Mucosa of rectum (tissue), 2 donors: ENCODE data around the gene AK2.
A peak's percentile ranks its signal among the peaks of the same experiment; 100 is the strongest.
"Not testable (repeated sequence)": the region's sequence is repeated elsewhere in the genome, so short reads cannot be mapped to it uniquely, and the experiment has no call there.

Experiments
- H3K27ac ChIP-seq, 2 donors: one replicate each; pipeline ENCODE4 v1.7.0; 2013; ENCODE audit warnings: inconsistent platforms in 2 of 2, low read depth in 2 of 2, low read length in 2 of 2
- H3K27me3 ChIP-seq, 2 donors: one replicate each; pipeline ENCODE4 v1.7.0; 2013; ENCODE audit warnings: low read length in 2 of 2; ENCODE audit not compliant: control insufficient read depth in 2 of 2, insufficient read depth in 2 of 2
- H3K36me3 ChIP-seq, 2 donors: one replicate each; pipeline ENCODE4 v1.7.0; 2013; ENCODE audit warnings: low read length in 2 of 2; ENCODE audit not compliant: control insufficient read depth in 2 of 2, insufficient read depth in 2 of 2
- H3K4me1 ChIP-seq, 2 donors: one replicate each; pipeline ENCODE4 v1.7.0; 2013; ENCODE audit warnings: low read length in 2 of 2, mild to moderate bottlenecking in 1 of 2; ENCODE audit not compliant: control insufficient read depth in 2 of 2, insufficient read depth in 2 of 2
- H3K4me3 ChIP-seq, 2 donors: one replicate each; pipeline ENCODE4 v1.7.0; 2013; ENCODE audit warnings: low read length in 2 of 2
- H3K9ac ChIP-seq, 2 donors: one replicate each; pipeline ENCODE4 v1.7.0; 2013; ENCODE audit warnings: low read length in 2 of 2, low read depth in 1 of 2, mild to moderate bottlenecking in 1 of 2
- H3K9me3 ChIP-seq, 2 donors: one replicate each; pipeline ENCODE4 v1.7.0; 2013; ENCODE audit warnings: low read length in 2 of 2; ENCODE audit not compliant: control insufficient read depth in 2 of 2
- donor health status: healthy.
- donor health status: Normal muscosa, but diverticular disease.

AK2 gene

GRCh38 chr1:33025761-33026160 lies 10.9 kb downstream of the AK2 start:
- H3K36me3 ChIP-seq, result peaks cover 17 to 34% of the 10 kb centered on the region in 2 donors
- no peaks in the 10 kb centered on the region for H3K9me3 ChIP-seq
- H3K4me3 ChIP-seq, result no peak overlapping the region
- H3K9ac ChIP-seq, result no peak overlapping the region
- H3K27ac ChIP-seq, result no peak overlapping the region
- H3K4me1 ChIP-seq, result peaks cover 29 to 32% of the 10 kb centered on the region in 2 donors
- no peaks in the 10 kb centered on the region for H3K27me3 ChIP-seq

GRCh38 chr1:33025180-33025569 lies 11.5 kb downstream of the AK2 start:
- no peaks in the 10 kb centered on the region for H3K9me3 ChIP-seq
- no peak overlapping the region for H3K9ac ChIP-seq
- H3K36me3 ChIP-seq, result peaks cover 18 to 37% of the 10 kb centered on the region in 2 donors
- H3K4me1 ChIP-seq, result peaks cover 29 to 32% of the 10 kb centered on the region in 2 donors
- H3K4me3 ChIP-seq, result no peak overlapping the region
- H3K27ac ChIP-seq, result peak overlapping the region; percentile 24 to 28
- no peaks in the 10 kb centered on the region for H3K27me3 ChIP-seq

- Histone ChIP-seq H3K27ac (peak overlapping the region; percentile 24 to 52), H3K36me3 (peaks cover 24 to 39% of the 10 kb centered on the region in 2 donors), H3K4me1 (peaks cover 29 to 32% of the 10 kb centered on the region in 2 donors)
- H3K9me3 ChIP-seq, H3K4me3 ChIP-seq, H3K9ac ChIP-seq, H3K27me3 ChIP-seq: not testable (repeated sequence)
Measured at GRCh38 chr1:33024430-33025179, 12.1 kb downstream of the AK2 start.

GRCh38 chr1:33022650-33023200 lies 14.0 kb downstream of the AK2 start:
- no peaks in the 10 kb centered on the region for H3K27me3 ChIP-seq
- H3K27ac ChIP-seq, result peak overlapping the region; percentile 70 to 75
- H3K4me3 ChIP-seq, result peak overlapping the region in 1 of 2 donors; percentile 9
- H3K9me3 ChIP-seq, result no peaks in the 10 kb centered on the region
- no peak overlapping the region for H3K9ac ChIP-seq
- H3K36me3 ChIP-seq, result peaks cover 40 to 45% of the 10 kb centered on the region in 2 donors
- H3K4me1 ChIP-seq, result peaks cover 29 to 32% of the 10 kb centered on the region in 2 donors

- no peak overlapping the region for H3K9ac ChIP-seq
- H3K4me3 ChIP-seq, result no peak overlapping the region
- H3K36me3 ChIP-seq, result peaks cover 44 to 53% of the 10 kb centered on the region in 2 donors
- peak overlapping the region; percentile 46 to 61 for H3K27ac ChIP-seq
- no peaks in the 10 kb centered on the region for H3K9me3 ChIP-seq
- H3K27me3 ChIP-seq, result no peaks in the 10 kb centered on the region
- peaks cover 29 to 32% of the 10 kb centered on the region in 2 donors for H3K4me1 ChIP-seq
Measured at GRCh38 chr1:33021567-33022431, 14.9 kb downstream of the AK2 start.

GRCh38 chr1:33018112-33018511 lies 18.6 kb downstream of the AK2 start:
- no peaks in the 10 kb centered on the region for H3K9me3 ChIP-seq
- H3K27ac ChIP-seq, result no peak overlapping the region
- H3K4me1 ChIP-seq, result peaks cover 15 to 19% of the 10 kb centered on the region in 2 donors
- no peak overlapping the region for H3K9ac ChIP-seq
- H3K36me3 ChIP-seq, result peaks cover 43 to 59% of the 10 kb centered on the region in 2 donors
- H3K4me3 ChIP-seq, result no peak overlapping the region
- H3K27me3 ChIP-seq, result no peaks in the 10 kb centered on the region

GRCh38 chr1:33017175-33017574 lies 19.5 kb downstream of the AK2 start:
- Histone ChIP-seq H3K4me3 (no peak overlapping the region), H3K36me3 (peaks cover 52 to 67% of the 10 kb centered on the region in 2 donors), H3K27me3 (no peaks in the 10 kb centered on the region), H3K9me3 (no peaks in the 10 kb centered on the region), H3K9ac (no peak overlapping the region), H3K27ac (no peak overlapping the region), H3K4me1 (peaks cover 9 to 14% of the 10 kb centered on the region in 2 donors)

- H3K36me3 ChIP-seq, result peaks cover 49 to 64% of the 10 kb centered on the region in 2 donors
- H3K4me3 ChIP-seq, result no peak overlapping the region
- no peak overlapping the region for H3K9ac ChIP-seq
- peaks cover 10 to 17% of the 10 kb centered on the region in 2 donors for H3K4me1 ChIP-seq
- no peaks in the 10 kb centered on the region for H3K9me3 ChIP-seq
- H3K27ac ChIP-seq, result no peak overlapping the region
- no peaks in the 10 kb centered on the region for H3K27me3 ChIP-seq
Measured at GRCh38 chr1:33015216-33015615, 21.5 kb downstream of the AK2 start.

GRCh38 chr1:33014464-33015163 lies 22.1 kb downstream of the AK2 start:
- no peak overlapping the region for H3K27ac ChIP-seq
- no peaks in the 10 kb centered on the region for H3K9me3 ChIP-seq
- H3K4me1 ChIP-seq, result peaks cover 10 to 17% of the 10 kb centered on the region in 2 donors
- H3K27me3 ChIP-seq, result no peaks in the 10 kb centered on the region
- no peak overlapping the region for H3K4me3 ChIP-seq
- peaks cover 43 to 59% of the 10 kb centered on the region in 2 donors for H3K36me3 ChIP-seq
- H3K9ac ChIP-seq, result no peak overlapping the region
